H1 (cell line): Measurements from ENCODE around the gene UNC13C. TPM values are rescaled to one million over a fixed set of nuclear protein-coding genes. Genes with fewer than 3 reads are reported as not detected.

Experiments used
- CTCF ChIA-PET: fragments of 300-600 bp; sonication (Branson Sonifier 250); formaldehyde crosslinking; loops from one replicate; lab custom pipeline; 2021; ENCODE audit not compliant: partially characterized antibody; lab: Charles Lee
- POLR2A ChIA-PET: fragments of 300-600 bp; sonication (Branson Sonifier 250); formaldehyde crosslinking; loops from one replicate; lab custom pipeline; 2021; ENCODE audit warnings: inconsistent platforms; ENCODE audit not compliant: partially characterized antibody; lab: Charles Lee
- DNase-seq, 2 experiments: peaks; one replicate each; pipeline versions ENCODE4 v3.0.0 to v3.0.0-alpha.2; 2010 to 2022; ENCODE audit warnings: low spot score in 2 of 2, low read depth in 1 of 2, mixed read lengths in 1 of 2
- FAIRE-seq: peaks from 2 replicates; lab custom pipeline; 2011; peaks lifted over from hg19 to GRCh38; lab: Jason Lieb, UNC
- H2AFZ ChIP-seq: 2 replicates; pipeline ENCODE4 v1.8.1; 2012; ENCODE audit warnings: low read length, inconsistent platforms
- H2AK5ac ChIP-seq: 2 replicates; pipeline ENCODE4 v1.6.1; 2013; ENCODE audit warnings: low read depth, low read length
- H2BK120ac ChIP-seq: replicated peaks from 2 replicates; pipeline ENCODE3; 2013; ENCODE audit warnings: low read depth, low read length, inconsistent platforms
- H2BK12ac ChIP-seq: 2 replicates; pipeline ENCODE4 v1.6.1; 2013; ENCODE audit warnings: low read depth, low read length
- H2BK15ac ChIP-seq: 2 replicates; pipeline ENCODE4 v1.6.1; 2013; ENCODE audit warnings: low read length
- H2BK20ac ChIP-seq: 2 replicates; pipeline ENCODE4 v1.6.1; 2013; ENCODE audit warnings: low read length
- H2BK5ac ChIP-seq: 2 replicates; pipeline ENCODE4 v1.6.1; 2013; ENCODE audit warnings: low read depth, low read length
- H3K14ac ChIP-seq: 2 replicates; pipeline ENCODE4 v1.6.1; 2013; ENCODE audit warnings: inconsistent platforms; ENCODE audit not compliant: insufficient read length
- H3K18ac ChIP-seq: 2 replicates; pipeline ENCODE4 v1.6.1; 2013; ENCODE audit warnings: low read length; ENCODE audit errors: extremely low read depth
- H3K23ac ChIP-seq: 2 replicates; pipeline ENCODE4 v1.6.1; 2013; ENCODE audit warnings: inconsistent platforms; ENCODE audit not compliant: insufficient read length
- H3K23me2 ChIP-seq: 2 replicates; pipeline ENCODE4 v1.6.1; 2013; ENCODE audit warnings: low read depth, low read length
- H3K27ac ChIP-seq: 2 replicates; pipeline ENCODE4 v1.6.1; 2011; ENCODE audit warnings: low read depth, low read length, inconsistent platforms
- H3K27me3 ChIP-seq, 4 experiments: replicated peaks in 1 of 4; 1 replicate in 1 of 4; 2 replicates in 3 of 4; pipeline versions ENCODE4 v1.6.1 to v1.8.1; 2011 to 2013; ENCODE audit warnings: low read length in 3 of 4, mild to moderate bottlenecking in 3 of 4, inconsistent platforms in 2 of 4, mixed read lengths in 2 of 4, moderate library complexity in 1 of 4; ENCODE audit not compliant: control insufficient read depth in 3 of 4, insufficient read depth in 3 of 4; ENCODE audit errors: extremely low read depth in 1 of 4
- H3K36me3 ChIP-seq, 4 experiments: 2 replicates each; pipeline versions ENCODE4 v1.6.1 to v1.8.1; 2011 to 2013; ENCODE audit warnings: mild to moderate bottlenecking in 4 of 4, low read length in 3 of 4, moderate library complexity in 2 of 4, control low read depth in 1 of 4, inconsistent platforms in 1 of 4; ENCODE audit not compliant: insufficient read depth in 4 of 4, control insufficient read depth in 2 of 4
- H3K4ac ChIP-seq: replicated peaks from 2 replicates; pipeline ENCODE3; 2013; ENCODE audit warnings: low read length, low read depth, mixed read lengths, inconsistent platforms; ENCODE audit not compliant: insufficient read length
- H3K4me1 ChIP-seq, 4 experiments: replicated peaks in 1 of 4; 1 replicate in 1 of 4; 2 replicates in 3 of 4; pipeline versions ENCODE4 v1.6.1 to v1.8.1; 2011 to 2013; ENCODE audit warnings: low read length in 3 of 4, inconsistent platforms in 2 of 4, mixed read lengths in 1 of 4; ENCODE audit not compliant: insufficient read depth in 4 of 4, control insufficient read depth in 3 of 4
- H3K4me2 ChIP-seq, 2 experiments: 2 replicates each; pipeline versions ENCODE4 v1.6.1 to v1.8.1; 2011 to 2013; ENCODE audit warnings: low read depth in 2 of 2, low read length in 2 of 2, control low read depth in 1 of 2, inconsistent platforms in 1 of 2, mild to moderate bottlenecking in 1 of 2; ENCODE audit not compliant: insufficient read depth in 1 of 2
- H3K4me3 ChIP-seq, 4 experiments: fragments of 200-600, 300-600 bp in 1 of 4; sonication (generic), shearing (Covaris generic), sonication (Bioruptor Twin) in 1 of 4; 2 replicates each; pipeline versions ENCODE4 v1.5.1 to v1.8.1; 2011 to 2016; ENCODE audit warnings: low read length in 4 of 4, low read depth in 3 of 4, control low read depth in 2 of 4, inconsistent platforms in 2 of 4, mild to moderate bottlenecking in 2 of 4, mixed read lengths in 1 of 4, moderate library complexity in 1 of 4; ENCODE audit not compliant: insufficient read depth in 2 of 4; ENCODE audit errors: extremely low read depth in 1 of 4
- H3K56ac ChIP-seq: replicated peaks from 2 replicates; pipeline ENCODE3; 2013; ENCODE audit warnings: low read depth, mild to moderate bottlenecking, mixed read lengths, low read length, inconsistent platforms; ENCODE audit not compliant: insufficient read length
- H3K79me1 ChIP-seq: 2 replicates; pipeline ENCODE4 v1.6.1; 2013; ENCODE audit warnings: low read depth, low read length, control low read depth
- H3K79me2 ChIP-seq, 2 experiments: 2 replicates each; pipeline versions ENCODE4 v1.6.1 to v1.8.1; 2012 to 2013; ENCODE audit warnings: low read length in 2 of 2, mild to moderate bottlenecking in 2 of 2, inconsistent platforms in 1 of 2; ENCODE audit not compliant: insufficient read depth in 2 of 2, control insufficient read depth in 1 of 2
- H3K9ac ChIP-seq, 4 experiments: replicated peaks in 1 of 4; 1 replicate in 1 of 4; 2 replicates in 3 of 4; pipeline versions ENCODE4 v1.6.1 to v1.8.1; 2011 to 2013; ENCODE audit warnings: low read depth in 3 of 4, low read length in 3 of 4, control low read depth in 2 of 4, mild to moderate bottlenecking in 2 of 4, moderate library complexity in 2 of 4, inconsistent platforms in 1 of 4; ENCODE audit errors: extremely low read depth in 1 of 4
- H3K9me3 ChIP-seq, 2 experiments: 2 replicates each; pipeline versions ENCODE4 v1.6.1 to v1.8.1; 2012 to 2013; ENCODE audit warnings: mild to moderate bottlenecking in 2 of 2, moderate library complexity in 2 of 2, control low read depth in 1 of 2, inconsistent platforms in 1 of 2, low read depth in 1 of 2, low read length in 1 of 2, mixed read lengths in 1 of 2; ENCODE audit not compliant: insufficient read depth in 2 of 2
- H4K20me1 ChIP-seq, 2 experiments: replicated peaks in 1 of 2; 2 replicates each; pipeline versions ENCODE3 to v1.8.1; 2011 to 2013; ENCODE audit warnings: inconsistent platforms in 2 of 2, low read length in 2 of 2, mild to moderate bottlenecking in 1 of 2; ENCODE audit not compliant: insufficient read depth in 2 of 2, control insufficient read depth in 1 of 2
- H4K5ac ChIP-seq: 2 replicates; pipeline ENCODE4 v1.6.1; 2013; ENCODE audit warnings: low read length, low read depth, mixed read lengths, inconsistent platforms; ENCODE audit not compliant: insufficient read length
- H4K8ac ChIP-seq: 2 replicates; pipeline ENCODE4 v1.8.0; 2013; ENCODE audit warnings: mild to moderate bottlenecking, moderate library complexity, low read length, inconsistent platforms; ENCODE audit not compliant: insufficient read depth; ENCODE audit errors: extremely low read depth
- H4K91ac ChIP-seq: replicated peaks from 2 replicates; pipeline ENCODE3; 2013; ENCODE audit warnings: low read length, mixed read lengths, inconsistent platforms; ENCODE audit not compliant: insufficient read length
- BCL11A ChIP-seq, 2 experiments: IDR thresholded peaks; one replicate each; pipeline ENCODE4 v1.6.1; 2011; ENCODE audit warnings: low read depth in 2 of 2, low read length in 2 of 2, mild to moderate bottlenecking in 2 of 2
- CEBPB ChIP-seq: IDR thresholded peaks from 2 replicates; pipeline ENCODE4 v1.6.1; 2012; ENCODE audit warnings: low read depth, low read length
- CTBP2 ChIP-seq: IDR thresholded peaks from 2 replicates; pipeline ENCODE4 v1.7.0; 2011; ENCODE audit warnings: borderline replicate concordance, mild to moderate bottlenecking, moderate library complexity, mixed read lengths, low read length; ENCODE audit not compliant: insufficient read depth, insufficient read length
- EGR1 ChIP-seq: IDR thresholded peaks from 2 replicates; pipeline ENCODE4 v1.6.1; 2011; ENCODE audit warnings: low read depth, low read length, borderline replicate concordance
- EZH2 ChIP-seq: fragments of 200-600 bp; sonication (generic); IDR thresholded peaks from 2 replicates; pipeline ENCODE4 v1.7.1; 2012; ENCODE audit warnings: low read depth, mild to moderate bottlenecking, moderate library complexity, low read length, inconsistent platforms; ENCODE audit not compliant: severe bottlenecking
- HDAC6 ChIP-seq: IDR thresholded peaks from one replicate; pipeline ENCODE4 v1.7.1; 2012; ENCODE audit warnings: low read depth, mild to moderate bottlenecking, inconsistent platforms, low read length, moderate library complexity
- JUN ChIP-seq: IDR thresholded peaks from 2 replicates; pipeline ENCODE4 v1.6.1; 2011; ENCODE audit warnings: low read depth, mild to moderate bottlenecking, improper control_type of control experiment, low read length
- KDM4A ChIP-seq: IDR thresholded peaks from one replicate; pipeline ENCODE4 v1.7.1; 2012; ENCODE audit warnings: low read depth, mild to moderate bottlenecking, moderate library complexity, low read length, inconsistent platforms; ENCODE audit not compliant: severe bottlenecking
- NRF1 ChIP-seq: IDR thresholded peaks from 2 replicates; pipeline ENCODE4 v1.6.1; 2011; ENCODE audit warnings: mild to moderate bottlenecking, low read depth, low read length, improper control_type of control experiment
- POLR2A ChIP-seq, 2 experiments: IDR thresholded peaks; 1 replicate in 1 of 2; 2 replicates in 1 of 2; pipeline ENCODE4 v1.6.1; 2011; ENCODE audit warnings: low read depth in 2 of 2, low read length in 2 of 2, mild to moderate bottlenecking in 2 of 2; ENCODE audit errors: control extremely low read depth in 1 of 2
- POU5F1 ChIP-seq: IDR thresholded peaks from 2 replicates; pipeline ENCODE4 v1.6.1; 2011; ENCODE audit warnings: low read depth, mild to moderate bottlenecking, low read length, moderate library complexity
- RXRA ChIP-seq: IDR thresholded peaks from 2 replicates; pipeline ENCODE4 v1.6.1; 2011; ENCODE audit warnings: low read depth, mild to moderate bottlenecking, low read length, moderate library complexity; ENCODE audit not compliant: insufficient read depth
- SIRT6 ChIP-seq: IDR thresholded peaks from one replicate; pipeline ENCODE4 v1.7.1; 2012; ENCODE audit warnings: low read length, inconsistent platforms
- TAF7 ChIP-seq: optimal IDR thresholded peaks from 2 replicates; pipeline ENCODE3; 2011; ENCODE audit warnings: low read depth, mild to moderate bottlenecking, inconsistent platforms, low read length, moderate library complexity, borderline replicate concordance
- TBP ChIP-seq: IDR thresholded peaks from 2 replicates; pipeline ENCODE4 v1.6.1; 2011; ENCODE audit warnings: low read depth, low read length, improper control_type of control experiment
- TCF12 ChIP-seq: IDR thresholded peaks from 2 replicates; pipeline ENCODE4 v1.6.1; 2011; ENCODE audit warnings: low read depth, mild to moderate bottlenecking, low read length
- WGBS, 2 experiments: shearing (Covaris generic) in 1 of 2; methylation state at CpG; one replicate each; pipeline versions ENCODE4 v1.1.6 to v1.1.7; 2013 to 2015; ENCODE audit warnings: low lambda C conversion rate in 2 of 2, mixed read lengths in 2 of 2, inconsistent platforms in 1 of 2, low coverage in 1 of 2, missing lambda C conversion rate in 1 of 2; ENCODE audit not compliant: insufficient replicate concordance in 2 of 2, insufficient coverage in 1 of 2, insufficient read length in 1 of 2; ENCODE audit errors: extremely low coverage in 1 of 2, missing lambda C conversion rate in 1 of 2; 5-methylcytosine and 5-hydroxymethylcytosine counted together
- polyA plus RNA-seq, 7 experiments: library from polyadenylated mRNA; depleted of rRNA in 3 of 7; stranded (reverse) in 5 of 7; unstranded in 2 of 7; fragments of >200 nt in 5 of 7; fragments of 200-250 nt in 2 of 7; gene quantifications; 1 replicate in 5 of 7; 2 replicates in 1 of 7; 4 replicates in 1 of 7; pipeline versions ENCODE4 v1.2.1 to v1.2.3, GENCODE V29; 2011 to 2013; ENCODE audit warnings: missing spikeins in 2 of 7, mixed read lengths in 2 of 7
- total RNA-seq: library from RNA; stranded (reverse); fragmentation: NEBNext Ultra II Directional; extraction: Animal tissue kit (Norgen Biotek cat#: 25700); gene quantifications from 2 replicates; pipeline ENCODE4 v1.2.1, GENCODE V29; 2021

Gene UNC13C
- total and polyA plus RNA-seq, 2 of the 8 experiments (the other 6 are each of a cell fraction or from before 2014, with no cell fraction given): 0.02 to 0.13 TPM

DNA sequence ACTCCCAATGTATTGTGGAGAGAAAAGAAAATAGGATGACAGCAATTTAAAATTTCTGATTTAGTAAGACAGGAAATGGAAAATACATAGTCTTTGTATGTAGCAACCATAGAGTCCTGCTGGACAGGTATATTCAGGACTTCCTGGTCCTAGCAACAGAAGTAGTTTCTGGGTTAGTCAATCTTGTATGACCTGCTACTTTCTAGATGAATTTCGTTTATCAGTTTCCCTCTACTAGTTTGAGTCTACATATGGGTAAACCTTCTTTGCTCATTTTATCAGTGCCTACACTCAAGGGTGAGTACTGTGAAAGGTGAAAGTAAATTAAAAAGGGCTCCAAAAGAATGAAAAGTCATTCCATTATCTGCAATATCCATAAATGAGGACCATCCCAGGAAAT lies 309.8 kb downstream of the UNC13C start:
- Histone ChIP-seq H4K8ac (no peak overlapping the region), H2BK12ac (no peak overlapping the region), H3K4me3 (no peak overlapping the region), H3K27ac (no peak overlapping the region), H2BK5ac (no peak overlapping the region), H3K56ac (no peak overlapping the region), H3K18ac (no peak overlapping the region), H3K4ac (no peak overlapping the region), H2BK20ac (no peak overlapping the region), H2AFZ (no peak overlapping the region), H3K9me3 (no peaks in the 10 kb centered on the region; a peak in 1 of 4 replicates), H3K79me1 (no peaks in the 10 kb centered on the region), H3K23ac (no peak overlapping the region), H3K36me3 (no peaks in the 10 kb centered on the region), H2BK15ac (no peak overlapping the region), H4K91ac (no peak overlapping the region), H4K20me1 (no peaks in the 10 kb centered on the region), H3K79me2 (no peaks in the 10 kb centered on the region), H3K23me2 (no peaks in the 10 kb centered on the region), H3K4me1 (no peaks in the 10 kb centered on the region), H3K9ac (no peak overlapping the region), H3K4me2 (no peak overlapping the region), H2BK120ac (no peak overlapping the region), H3K14ac (no peak overlapping the region), H2AK5ac (no peak overlapping the region), H3K27me3 (no peaks in the 10 kb centered on the region), H4K5ac (no peak overlapping the region)
- ChIA-PET CTCF (no interaction called here), POLR2A (no interaction called here)
- FAIRE-seq (no peak), DNase-seq (no peak)
- 79% methylated on average over 1 of the region's 1 CpG; no CpG with 5 or more reads in 1 of the 2 experiments for WGBS, 2 experiments
- no peak for TF ChIP-seq SIRT6
- TF ChIP-seq CTBP2: no peak
- no peak for TF ChIP-seq CEBPB
- TF ChIP-seq KDM4A: no peak
- TF ChIP-seq HDAC6: no peak
- no peak for TF ChIP-seq NRF1
- no peak for TF ChIP-seq JUN
- TF ChIP-seq BCL11A (IDR thresholded peaks at IDR 0.05; ENCODE audit: low read depth in 2 of 2, low read length in 2 of 2): no peak
- no peak for TF ChIP-seq TBP
- TF ChIP-seq POU5F1: no peak
- TF ChIP-seq RXRA: no peak
- no peak for TF ChIP-seq POLR2A (IDR thresholded peaks at IDR 0.05; ENCODE audit: control extremely low read depth in 1 of 2, low read depth in 2 of 2, low read length in 2 of 2)
- TF ChIP-seq EGR1: no peak
- no peak for TF ChIP-seq TAF7
- no peak for TF ChIP-seq TCF12
- TF ChIP-seq EZH2: no peak
